Heart left ventricle (tissue), 13 donors: ENCODE measurements around the gene LDHA.

Experiments
- CTCF ChIP-seq, 12 donors: fragments of 200-600 bp; sonication (generic) in 4 of 12; IDR thresholded peaks; one replicate each; pipeline versions ENCODE4 v1.5.0 to v1.8.0; 2018 to 2022; ENCODE audit warnings: antibody characterized with exemption in 12 of 12, mild to moderate bottlenecking in 5 of 12
- POLR2A ChIP-seq, 2 donors: fragments of 450-650 bp; IDR thresholded peaks; one replicate each; pipeline ENCODE4 v1.6.1; 2017; ENCODE audit warnings: antibody characterized with exemption in 2 of 2, mild to moderate bottlenecking in 2 of 2, moderate library complexity in 2 of 2
- donor health status: ischemic (EF 13 %, LVEDD 7.1; RV severe dilation, severe dysfunction).
- donor health status: DM: no; HTN: yes; CAD: no.
- donor health status: DM: no; HTN: no; CAD: no.
- donor health status: ischemic (EF 25% LVEDD 6.9; RV normal size, moderate dysfunction).
- donor health status: ischemic (EF 25% LVEDD 5.7; RV mildly dilated, moderate dysfunction).
- donor health status: ischemic (EF 35%, LVEDD 5.7; RV mildly dilated, moderate dysfunction).
- donor health status: nonischemic (EF 11% LVEDD 7.7; RV severe dilation, severe dysfunction).
- donor health status: DM: yes; HTN: yes; CAD: no.
- donor health status: PGD.
- donor health status: ischemic (EF 29% LVEDD 5.4; RV normal size, mild dysfunction).
- donor health status: nonischemic (EF 23%, LVEDD 6.1; RV moderate dilation, normal function).

DNA sequence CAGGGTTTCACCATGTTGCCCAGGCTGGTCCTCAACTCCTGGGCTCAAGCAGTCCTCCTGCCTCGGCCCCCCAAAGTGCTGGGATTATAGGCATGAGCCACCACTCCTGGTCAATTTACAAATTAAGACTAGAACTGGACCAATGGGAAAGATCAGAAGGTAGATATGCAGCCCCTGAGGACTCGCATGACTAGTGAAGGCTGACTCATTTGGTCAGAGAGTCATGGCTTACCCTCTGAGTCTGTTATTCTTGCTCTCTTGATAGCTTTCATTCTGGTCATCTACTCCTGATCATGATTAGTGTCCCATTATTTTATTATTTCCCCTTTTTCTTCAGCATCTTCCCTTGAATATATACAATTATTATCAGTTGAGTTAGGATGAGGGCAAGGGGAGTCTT, 58.6 kb downstream of the LDHA start:
- TF ChIP-seq CTCF (IDR thresholded peaks at IDR 0.05) (no peak), POLR2A (IDR thresholded peaks at IDR 0.05) (no peak)
